Measurements from ENCODE around the gene ARMC10.

DNA sequence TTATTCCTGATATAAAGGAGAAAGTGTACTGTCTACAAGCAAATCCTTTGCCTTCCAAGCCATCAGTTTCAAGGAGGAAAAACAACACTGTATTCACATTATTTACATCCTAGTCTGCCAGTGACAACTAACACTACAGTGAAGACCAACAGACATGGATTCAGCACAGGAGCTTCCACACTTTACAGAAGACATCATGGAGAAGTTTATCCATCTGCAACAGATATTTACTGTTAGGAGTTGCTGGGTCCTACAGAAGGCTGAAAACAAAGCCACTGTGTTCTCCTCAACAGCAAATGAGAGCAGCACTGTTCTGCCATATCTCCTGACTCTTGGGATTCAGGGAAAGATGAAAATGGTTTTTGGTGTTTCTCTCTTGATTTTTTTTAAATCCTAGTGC lies 42.1 kb downstream of the ARMC10 start:
- TF ChIP-seq NR2F2 (IDR thresholded peaks at IDR 0.05): no peak
- no peak for TF ChIP-seq CTCF (IDR thresholded peaks at IDR 0.05; ENCODE audit: low read depth, low read length, missing input control)
- TF ChIP-seq ZBTB33 (IDR thresholded peaks at IDR 0.05): no peak
- TF ChIP-seq EGR1 (IDR thresholded peaks at IDR 0.05; ENCODE audit: low read depth in 2 of 2): no peak
- TF ChIP-seq SP1 (IDR thresholded peaks at IDR 0.05): no peak
- TF ChIP-seq, protein P1, sequence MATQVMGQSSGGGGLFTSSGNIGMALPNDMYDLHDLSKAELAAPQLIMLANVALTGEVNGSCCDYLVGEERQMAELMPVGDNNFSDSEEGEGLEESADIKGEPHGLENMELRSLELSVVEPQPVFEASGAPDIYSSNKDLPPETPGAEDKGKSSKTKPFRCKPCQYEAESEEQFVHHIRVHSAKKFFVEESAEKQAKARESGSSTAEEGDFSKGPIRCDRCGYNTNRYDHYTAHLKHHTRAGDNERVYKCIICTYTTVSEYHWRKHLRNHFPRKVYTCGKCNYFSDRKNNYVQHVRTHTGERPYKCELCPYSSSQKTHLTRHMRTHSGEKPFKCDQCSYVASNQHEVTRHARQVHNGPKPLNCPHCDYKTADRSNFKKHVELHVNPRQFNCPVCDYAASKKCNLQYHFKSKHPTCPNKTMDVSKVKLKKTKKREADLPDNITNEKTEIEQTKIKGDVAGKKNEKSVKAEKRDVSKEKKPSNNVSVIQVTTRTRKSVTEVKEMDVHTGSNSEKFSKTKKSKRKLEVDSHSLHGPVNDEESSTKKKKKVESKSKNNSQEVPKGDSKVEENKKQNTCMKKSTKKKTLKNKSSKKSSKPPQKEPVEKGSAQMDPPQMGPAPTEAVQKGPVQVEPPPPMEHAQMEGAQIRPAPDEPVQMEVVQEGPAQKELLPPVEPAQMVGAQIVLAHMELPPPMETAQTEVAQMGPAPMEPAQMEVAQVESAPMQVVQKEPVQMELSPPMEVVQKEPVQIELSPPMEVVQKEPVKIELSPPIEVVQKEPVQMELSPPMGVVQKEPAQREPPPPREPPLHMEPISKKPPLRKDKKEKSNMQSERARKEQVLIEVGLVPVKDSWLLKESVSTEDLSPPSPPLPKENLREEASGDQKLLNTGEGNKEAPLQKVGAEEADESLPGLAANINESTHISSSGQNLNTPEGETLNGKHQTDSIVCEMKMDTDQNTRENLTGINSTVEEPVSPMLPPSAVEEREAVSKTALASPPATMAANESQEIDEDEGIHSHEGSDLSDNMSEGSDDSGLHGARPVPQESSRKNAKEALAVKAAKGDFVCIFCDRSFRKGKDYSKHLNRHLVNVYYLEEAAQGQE (IDR thresholded peaks at IDR 0.05): no peak
- TF ChIP-seq FOXA1 (IDR thresholded peaks at IDR 0.05): no peak
- TF ChIP-seq GABPA (IDR thresholded peaks at IDR 0.05 in 1 of 2, conservative IDR thresholded peaks at IDR 0.05 in 1 of 2): no peak

Measured in liver (tissue), 3 donors.